Hematopoietic multipotent progenitor cell treated with erythropoietin and hydrocortisone succinate and interleukin-3 and kit ligand, for 17 days (in vitro differentiated cells): ENCODE data around the gene SPATA22.
"Not testable (repeated sequence)": the region's sequence is repeated elsewhere in the genome, so short reads cannot be mapped to it uniquely, and the experiment has no call there.

Experiments used
- DNase-seq: peaks from one replicate; pipeline ENCODE4 v3.0.0-alpha.2; 2015; ENCODE audit warnings: low spot score

The SPATA22 gene, protein sequence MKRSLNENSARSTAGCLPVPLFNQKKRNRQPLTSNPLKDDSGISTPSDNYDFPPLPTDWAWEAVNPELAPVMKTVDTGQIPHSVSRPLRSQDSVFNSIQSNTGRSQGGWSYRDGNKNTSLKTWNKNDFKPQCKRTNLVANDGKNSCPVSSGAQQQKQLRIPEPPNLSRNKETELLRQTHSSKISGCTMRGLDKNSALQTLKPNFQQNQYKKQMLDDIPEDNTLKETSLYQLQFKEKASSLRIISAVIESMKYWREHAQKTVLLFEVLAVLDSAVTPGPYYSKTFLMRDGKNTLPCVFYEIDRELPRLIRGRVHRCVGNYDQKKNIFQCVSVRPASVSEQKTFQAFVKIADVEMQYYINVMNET

DNA sequence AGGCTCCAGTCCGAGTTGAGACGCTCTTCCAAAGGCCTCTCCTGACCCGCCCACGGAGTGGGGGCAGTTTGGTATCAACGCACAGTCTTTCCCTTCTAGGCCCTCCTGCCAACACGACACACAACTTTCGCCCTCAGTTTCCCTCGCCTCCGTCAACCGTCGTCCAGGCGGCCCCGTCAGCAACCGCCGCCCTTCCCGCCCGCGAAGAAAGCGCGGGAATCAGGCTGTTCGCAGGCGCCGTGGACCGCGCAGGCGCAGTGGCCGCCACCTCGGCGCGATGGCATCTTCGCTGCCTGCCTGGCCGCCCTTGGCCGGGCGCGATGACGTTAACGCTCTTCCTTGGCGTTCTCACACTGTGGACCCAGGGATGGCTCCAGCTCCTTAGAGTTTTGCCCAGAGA, at the start of gene SPATA22:
Gene SPATA22, minus strand, starts transcription at position 221 of the 400 bp plus-strand sequence. CDS start 2,494 bp downstream, outside the sequence.
- DNase-seq: no peak

GRCh38 chr17:3519472-3519871, 47.9 kb upstream of the SPATA22 start:
- not testable (repeated sequence) for DNase-seq

DNA sequence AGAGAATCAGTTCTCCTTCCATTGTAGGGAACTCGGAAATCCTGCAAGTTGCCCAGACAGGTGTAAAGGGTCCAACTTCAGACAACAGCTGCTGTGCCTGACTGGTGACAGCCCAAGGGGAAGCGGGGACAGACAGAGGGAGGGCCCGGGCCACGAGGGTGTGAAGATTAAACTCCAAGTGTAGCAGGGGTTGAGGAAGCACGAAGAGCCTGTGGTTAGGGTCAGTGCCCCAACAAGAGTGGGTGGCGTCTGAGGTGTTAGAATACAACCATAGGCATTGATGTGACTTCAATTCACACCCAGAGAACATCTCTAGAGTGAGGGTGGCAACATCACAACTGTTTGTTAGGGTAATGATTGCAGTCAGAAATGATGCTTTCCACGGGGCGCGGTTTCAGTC, 43.3 kb upstream of the SPATA22 start:
- DNase-seq: no peak

- DNase-seq: not testable (repeated sequence)
Measured at GRCh38 chr17:3514167-3514566, 42.5 kb upstream of the SPATA22 start.

DNA sequence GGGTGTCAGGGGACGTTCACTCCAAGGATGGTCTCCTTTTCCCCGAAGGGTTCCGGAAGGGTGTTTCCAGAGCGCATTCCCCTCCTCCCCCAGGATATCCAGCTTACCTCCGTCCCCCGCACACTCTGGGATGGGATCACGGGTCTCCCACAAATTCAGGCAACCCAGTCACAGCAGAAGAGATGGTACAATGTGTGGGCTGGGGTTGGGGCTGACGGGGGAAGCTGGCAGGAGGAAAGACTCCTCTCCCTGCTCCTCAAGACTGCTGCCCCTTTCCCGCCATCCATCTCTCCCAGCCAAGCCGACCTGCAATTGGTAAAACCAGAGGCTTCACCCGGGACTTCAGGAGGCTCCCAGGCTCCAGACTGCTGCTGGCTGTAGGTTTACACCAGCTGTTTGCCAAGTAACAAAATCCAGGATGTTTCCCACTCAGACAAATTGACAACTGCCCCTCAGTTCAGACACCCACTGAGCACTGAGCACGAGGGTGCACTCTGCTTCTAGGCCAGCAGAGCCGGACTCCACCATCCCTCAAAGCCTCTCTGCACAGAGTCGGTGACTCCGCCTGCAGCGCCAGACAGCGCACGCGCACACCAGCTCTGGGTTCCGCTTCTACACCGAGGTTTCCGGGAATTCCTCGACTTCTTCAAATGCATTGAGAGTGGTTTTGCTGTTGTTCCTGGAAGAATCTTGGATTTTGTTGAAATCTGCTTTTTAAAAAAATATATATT, 41.9 kb upstream of the SPATA22 start:
- DNase-seq: no peak

GRCh38 chr17:3512505-3513171, 41.0 kb upstream of the SPATA22 start:
- DNase-seq: no peak

DNA sequence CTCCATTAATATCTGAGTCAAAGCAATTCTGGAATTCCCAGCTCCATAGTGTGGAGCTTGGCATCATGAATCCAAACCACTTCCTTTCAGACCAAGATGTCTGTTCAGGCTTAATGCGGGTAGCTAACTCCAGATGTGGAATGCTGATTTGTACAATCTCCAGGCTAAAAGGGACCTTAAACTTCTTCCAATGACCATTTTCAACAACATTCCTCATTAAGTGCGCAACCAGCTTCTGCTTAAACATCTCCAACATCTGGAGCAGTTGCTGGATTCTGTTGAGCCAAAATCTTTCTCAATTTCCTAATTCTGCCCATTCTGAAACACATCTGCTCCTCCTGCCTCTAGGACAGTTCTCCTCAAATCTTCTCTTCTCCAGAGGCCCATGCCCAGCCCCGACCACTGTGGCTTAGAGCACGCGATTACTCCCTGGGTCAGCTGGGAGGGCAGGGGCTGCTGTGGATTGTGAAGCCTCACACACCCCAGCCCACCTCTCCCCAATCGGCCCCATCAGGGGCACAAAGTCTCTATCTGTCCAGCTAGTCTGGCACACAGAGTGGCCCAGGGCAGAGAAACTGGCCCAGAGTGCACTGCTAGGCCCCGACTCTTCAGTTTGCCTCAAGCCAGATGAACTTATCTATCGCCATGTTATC, 40.4 kb upstream of the SPATA22 start:
- no peak for DNase-seq

GRCh38 chr17:3510090-3510489, 38.5 kb upstream of the SPATA22 start:
- no peak for DNase-seq

- no peak for DNase-seq
Measured at GRCh38 chr17:3507869-3508268, 36.2 kb upstream of the SPATA22 start.

GRCh38 chr17:3507071-3507470, 35.5 kb upstream of the SPATA22 start:
- no peak for DNase-seq

DNA sequence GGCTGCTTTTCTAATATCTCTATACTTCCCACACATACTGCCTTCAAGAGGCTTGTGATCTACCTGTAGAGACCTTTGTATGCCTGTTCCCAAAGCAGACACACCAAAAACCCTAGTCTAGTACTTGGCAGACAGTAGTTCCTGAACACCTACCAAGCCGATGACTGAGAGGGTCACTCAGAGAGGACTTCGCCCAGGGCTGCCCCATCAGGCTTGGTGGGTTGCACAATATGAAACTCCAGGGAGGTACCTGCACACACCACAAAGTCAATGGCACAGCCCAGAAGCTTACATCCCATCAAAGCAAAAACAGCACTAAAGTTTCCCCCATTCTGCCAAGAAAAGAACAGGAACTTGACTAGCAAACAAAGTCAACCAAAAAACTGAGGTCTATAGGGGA, 34.4 kb upstream of the SPATA22 start:
- DNase-seq: no peak

- DNase-seq: no peak
Measured at GRCh38 chr17:3505008-3505407, 33.4 kb upstream of the SPATA22 start.

- no peak for DNase-seq
Measured at GRCh38 chr17:3503285-3503684, 31.7 kb upstream of the SPATA22 start.

DNA sequence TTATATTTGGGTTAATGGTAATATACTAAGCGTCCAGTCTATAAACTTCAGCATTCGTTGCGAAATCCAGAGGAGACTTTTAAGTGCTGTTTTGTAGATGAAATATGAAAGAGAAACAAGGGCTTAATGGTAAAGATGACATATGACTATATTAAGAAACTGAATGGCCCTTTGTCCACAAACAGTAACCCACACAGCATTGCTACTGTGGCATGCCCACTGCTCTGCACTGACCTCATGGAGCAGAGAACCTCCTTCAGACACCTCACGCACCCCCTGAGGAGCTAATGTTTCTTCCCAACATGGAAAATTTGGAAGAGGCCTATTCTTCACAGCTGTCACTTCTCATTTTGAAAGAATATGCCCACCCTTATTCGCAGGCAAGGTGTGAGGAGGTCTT, 30.8 kb upstream of the SPATA22 start:
- no peak for DNase-seq

GRCh38 chr17:3501344-3501743, 29.7 kb upstream of the SPATA22 start:
- DNase-seq: no peak

DNA sequence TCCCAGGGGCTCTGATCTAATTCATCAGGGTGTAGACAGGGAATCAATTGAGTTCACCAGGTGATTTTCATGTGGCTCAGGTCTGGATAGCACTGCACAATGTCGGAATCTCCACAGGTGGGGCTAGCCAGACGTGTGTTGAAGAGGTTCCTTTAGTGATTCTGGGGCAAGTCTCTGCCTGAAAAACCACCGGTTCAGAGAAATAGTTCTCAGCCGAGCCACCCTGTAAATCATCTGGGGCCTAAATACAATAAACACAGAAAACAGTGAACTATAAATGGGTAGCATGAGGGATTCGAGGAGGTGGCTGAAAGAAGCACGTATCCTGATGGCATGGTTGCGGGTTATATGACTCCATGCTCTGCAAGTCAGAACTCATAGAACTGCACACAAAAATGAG, 25.5 kb upstream of the SPATA22 start:
- no peak for DNase-seq

GRCh38 chr17:3485481-3486068, 14.0 kb upstream of the SPATA22 start:
- no peak for DNase-seq

DNA sequence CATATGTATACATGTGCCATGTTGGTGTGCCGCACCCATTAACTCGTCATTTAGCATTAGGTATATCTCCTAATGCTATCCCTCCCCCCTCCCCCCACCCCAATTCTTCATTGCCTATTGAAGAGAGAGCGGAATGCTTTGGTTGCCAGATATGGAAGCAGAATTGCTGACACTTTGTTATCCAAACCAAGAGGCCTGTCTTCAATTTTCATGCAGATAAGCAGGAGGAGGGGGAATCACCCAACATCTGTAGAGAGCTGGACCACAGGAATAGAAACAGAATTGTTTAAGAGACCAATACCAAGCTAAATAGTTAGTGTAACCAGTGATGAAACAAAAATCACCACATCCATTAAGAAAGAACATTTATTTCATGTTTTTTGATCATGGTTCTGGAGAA, 11.2 kb upstream of the SPATA22 start:
- no peak for DNase-seq

DNA sequence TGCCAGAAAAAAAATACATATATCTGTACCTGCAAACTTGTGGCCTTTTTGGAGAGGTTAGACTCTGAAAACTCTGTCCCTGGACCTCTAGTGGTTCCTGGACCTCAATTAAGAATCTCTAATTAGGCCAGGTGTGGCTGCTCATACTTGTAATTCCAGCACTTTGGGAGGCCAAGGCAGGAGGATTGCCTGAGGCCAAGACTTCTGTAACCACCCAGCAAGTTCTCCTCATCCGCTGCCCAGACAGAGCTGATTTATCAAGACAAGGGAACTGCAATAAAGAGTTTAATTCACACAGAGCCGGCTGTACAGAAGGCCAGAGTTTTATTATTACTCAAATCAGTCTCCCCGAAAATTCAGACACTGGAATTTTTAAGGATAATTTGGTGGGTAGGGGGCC, 8.4 kb upstream of the SPATA22 start:
- no peak for DNase-seq

DNA sequence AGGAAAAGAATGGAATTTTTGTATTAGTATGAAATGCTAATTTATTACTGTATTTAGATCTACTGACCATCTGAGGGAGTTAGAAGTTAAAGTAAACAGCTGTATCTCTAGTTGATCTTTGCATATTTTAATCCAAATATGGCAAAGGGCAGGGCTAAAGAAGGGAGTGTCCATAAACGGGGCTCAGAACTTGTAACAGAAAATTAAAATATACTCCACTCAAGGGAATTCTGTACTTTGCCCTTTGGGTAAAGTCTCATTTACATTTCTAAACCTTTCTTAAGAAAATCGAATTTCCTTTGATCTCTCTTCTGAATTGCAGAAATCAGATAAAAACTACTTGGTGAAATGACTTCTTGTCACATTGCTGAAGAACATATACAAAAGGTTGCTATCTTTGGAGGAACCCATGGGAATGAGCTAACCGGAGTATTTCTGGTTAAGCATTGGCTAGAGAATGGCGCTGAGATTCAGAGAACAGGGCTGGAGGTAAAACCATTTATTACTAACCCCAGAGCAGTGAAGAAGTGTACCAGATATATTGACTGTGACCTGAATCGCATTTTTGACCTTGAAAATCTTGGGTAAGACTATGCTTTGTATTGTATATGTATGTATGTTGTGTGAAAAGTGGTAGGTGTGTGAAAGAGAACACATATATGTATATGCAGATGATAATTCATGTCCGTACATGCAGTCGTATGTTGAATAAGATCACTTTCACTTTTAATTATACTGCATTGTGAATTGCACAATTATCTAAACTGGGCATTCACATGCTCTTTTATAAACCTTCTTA, 4.4 kb upstream of the SPATA22 start, which contains the start of gene ASPA:
Gene ASPA, plus strand, starts transcription at position 186 of the 799 bp plus-strand sequence. Its CDS starts 163 bp downstream, at position 349.
- DNase-seq: no peak

DNA sequence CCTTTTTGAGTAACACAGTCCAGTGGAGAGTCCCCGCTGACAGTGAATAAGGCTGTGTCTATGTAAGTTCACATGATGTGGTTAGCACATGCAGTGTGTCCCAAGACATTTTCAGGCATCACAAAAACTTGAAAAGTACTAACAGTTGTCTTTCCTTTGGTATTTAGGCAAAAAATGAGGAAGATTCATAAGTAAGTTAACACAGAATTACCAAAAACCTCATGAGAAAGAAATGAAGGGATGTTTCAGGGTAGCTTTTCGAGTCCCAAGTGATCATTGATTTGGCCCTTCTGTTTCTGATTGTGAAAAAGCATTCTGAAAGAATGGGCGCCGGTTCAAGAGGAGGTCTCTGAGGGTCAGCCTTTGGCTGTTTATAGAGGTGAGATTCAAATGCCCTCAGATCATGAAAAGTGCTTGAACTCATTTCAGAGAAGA, 3.6 kb upstream of the SPATA22 start:
- DNase-seq: no peak
